GM21737 (cell line): Measurements from ENCODE around the gene CALU.
A peak's percentile ranks its signal among the peaks of the same experiment; 100 is the strongest.

Source experiments
- ATAC-seq: cut with Tn5 transposase; IDR thresholded peaks from one replicate; pipeline ENCODE4 v1.9.1; 2021; ENCODE audit warnings: mild to moderate bottlenecking, moderate library complexity; ENCODE audit not compliant: unreplicated experiment

Gene CALU

DNA sequence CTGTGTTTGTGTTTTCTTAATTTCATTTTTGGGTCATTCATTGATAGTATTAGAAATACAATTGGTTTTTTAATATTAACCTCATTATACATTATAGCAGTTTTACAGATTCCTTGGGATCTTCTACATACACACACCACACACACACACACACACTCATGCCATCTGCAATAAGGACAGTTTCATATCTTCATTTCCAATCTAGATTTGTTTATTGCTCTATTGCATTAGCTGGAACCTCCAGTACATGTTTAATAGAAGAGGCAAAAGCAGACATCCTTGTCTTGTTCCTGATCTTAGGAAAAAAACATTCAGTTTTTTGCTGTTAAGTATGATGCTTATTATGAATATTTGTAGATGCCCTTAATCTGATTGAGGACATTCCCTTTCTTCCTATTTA lies 17.8 kb upstream of the CALU start:
- ATAC-seq = no peak

- no peak for ATAC-seq
Observed at GRCh38 chr7:128724743-128725142, 14.4 kb upstream of the CALU start.

DNA sequence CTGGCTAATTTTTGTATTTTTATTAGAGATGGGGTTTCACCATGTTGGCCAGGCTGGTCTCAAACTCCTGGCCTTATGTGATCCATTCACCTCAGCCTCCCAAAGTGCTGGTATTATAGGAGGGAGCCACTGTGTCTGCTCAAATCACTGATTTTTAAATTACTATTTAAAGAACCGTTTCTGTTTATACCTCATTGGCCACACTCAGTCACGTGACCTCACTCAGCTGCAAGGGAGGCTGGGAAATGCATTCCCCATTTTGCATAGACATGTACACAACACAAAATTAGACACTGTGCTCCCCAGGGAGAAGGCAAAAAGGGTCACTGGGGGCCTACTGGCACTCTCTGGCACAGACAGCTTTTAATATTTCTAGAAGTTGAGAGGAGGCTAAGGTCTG lies 13.6 kb upstream of the CALU start:
- ATAC-seq = no peak

- ATAC-seq = no peak
Observed at GRCh38 chr7:128726059-128726736, 13.0 kb upstream of the CALU start.

DNA sequence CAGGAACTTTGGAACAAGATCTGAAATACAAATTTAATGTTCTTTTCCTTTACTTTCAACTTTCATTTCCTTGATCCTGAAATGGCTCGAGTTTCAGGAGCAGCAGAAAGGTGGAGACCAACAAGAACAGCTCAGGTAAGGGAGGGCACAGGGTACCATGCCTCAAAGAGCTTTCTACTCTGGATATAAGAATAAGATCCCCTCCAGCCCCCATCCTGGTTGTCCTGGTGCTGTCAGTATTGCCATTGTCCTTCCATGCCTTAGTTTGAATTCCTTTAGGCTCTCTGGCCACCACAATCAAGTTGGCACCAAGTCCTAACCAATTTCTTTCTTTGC lies 12.5 kb upstream of the CALU start:
- ATAC-seq = no peak

DNA sequence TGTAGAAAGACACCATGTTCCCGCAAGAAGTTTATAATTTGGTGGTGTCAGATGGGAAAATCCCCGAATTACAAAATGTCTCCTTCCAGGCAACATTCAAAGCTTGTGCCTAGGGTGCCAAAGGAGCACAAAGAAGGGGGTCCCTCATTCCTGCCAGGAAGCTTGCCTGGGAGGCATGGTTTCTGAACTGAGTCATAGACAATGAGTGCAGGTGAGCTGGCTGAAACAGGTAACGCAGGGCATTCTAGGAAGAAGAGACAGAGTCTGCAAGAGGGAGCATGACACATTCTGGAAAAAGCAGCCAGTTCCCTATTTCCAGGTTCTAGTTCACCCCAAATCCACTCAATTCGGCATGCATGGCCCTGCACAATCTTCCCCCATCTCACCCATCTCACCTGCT lies 11.9 kb upstream of the CALU start:
- ATAC-seq = no peak

DNA sequence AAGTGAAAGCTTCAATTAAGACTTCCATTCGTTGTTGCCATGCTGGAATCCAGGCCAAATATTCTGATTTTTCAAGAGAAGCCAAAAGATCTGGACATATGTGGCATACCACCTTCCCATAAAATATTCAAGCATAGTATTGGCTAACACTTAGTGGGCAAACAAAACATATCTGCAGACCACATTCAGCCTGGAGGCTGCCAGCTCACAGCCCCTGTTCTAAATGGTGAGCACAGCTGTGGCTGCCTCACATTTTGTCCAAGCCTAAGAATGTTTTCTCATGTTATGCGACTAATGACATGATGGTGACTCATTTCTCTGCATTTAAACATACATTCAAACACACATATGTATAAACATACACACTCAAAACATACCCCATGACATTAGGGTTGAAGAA lies 10.6 kb upstream of the CALU start:
- ATAC-seq = no peak

DNA sequence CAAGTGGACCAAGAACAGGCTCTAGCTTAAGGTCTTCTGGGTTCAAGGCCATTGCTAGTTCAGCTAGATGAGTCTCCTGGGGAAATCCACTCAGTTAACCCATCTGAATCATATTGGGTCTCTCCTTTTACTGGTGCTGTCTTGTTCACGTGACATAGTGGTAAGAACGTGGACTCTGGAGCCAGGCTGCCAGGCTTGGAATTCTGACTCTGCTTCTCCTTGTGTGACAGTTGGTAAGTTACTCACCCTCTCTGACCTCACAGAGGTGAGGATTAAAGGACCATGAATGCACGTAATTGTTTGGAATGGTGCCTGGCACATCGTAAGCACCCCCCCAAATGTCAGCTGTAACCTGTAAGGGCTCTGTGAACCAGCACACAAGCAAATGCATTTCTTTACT lies 9.7 kb upstream of the CALU start:
- ATAC-seq = no peak

GRCh38 chr7:128731184-128731583 lies 8.0 kb upstream of the CALU start:
- no peak for ATAC-seq

GRCh38 chr7:128732521-128733277 lies 6.5 kb upstream of the CALU start:
- ATAC-seq = no peak

DNA sequence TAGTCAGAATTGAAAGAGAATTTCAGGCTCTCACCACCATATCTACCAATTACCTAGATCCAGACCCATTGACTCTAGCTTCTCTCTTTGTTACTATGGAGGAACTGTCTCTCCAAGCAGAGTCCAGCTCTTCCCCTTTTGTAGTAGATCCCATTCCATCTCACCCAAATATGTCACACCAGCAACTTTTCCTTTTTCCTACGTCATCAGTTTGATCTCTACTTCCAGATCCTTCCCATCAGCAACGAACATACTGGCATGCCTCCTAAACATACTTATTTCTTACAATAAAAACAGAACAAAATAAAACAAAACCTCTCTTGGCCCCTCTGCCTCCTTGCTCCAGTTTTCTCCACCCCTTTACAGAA lies 5.9 kb upstream of the CALU start:
- no peak for ATAC-seq

GRCh38 chr7:128734890-128735289 lies 4.3 kb upstream of the CALU start:
- no peak for ATAC-seq

DNA sequence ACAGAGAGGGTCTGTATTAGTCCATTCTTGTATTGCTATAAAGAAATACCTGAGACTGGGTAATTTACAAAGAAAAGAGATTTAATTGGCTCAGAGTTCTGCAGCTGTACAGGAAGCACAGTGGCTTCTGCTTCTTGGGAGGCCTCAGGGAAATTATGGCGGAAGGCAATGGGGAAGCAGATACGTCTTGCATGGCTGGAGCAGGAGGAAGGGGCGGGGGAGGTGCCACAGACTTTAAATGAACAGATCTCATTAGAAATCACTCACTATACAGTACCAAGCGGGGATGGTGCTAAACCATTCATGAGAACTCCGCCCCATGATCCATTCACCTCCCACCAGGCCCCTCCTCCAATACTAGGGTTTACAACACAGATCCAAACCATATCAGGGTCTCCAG lies 3.7 kb upstream of the CALU start:
- ATAC-seq = no peak

DNA sequence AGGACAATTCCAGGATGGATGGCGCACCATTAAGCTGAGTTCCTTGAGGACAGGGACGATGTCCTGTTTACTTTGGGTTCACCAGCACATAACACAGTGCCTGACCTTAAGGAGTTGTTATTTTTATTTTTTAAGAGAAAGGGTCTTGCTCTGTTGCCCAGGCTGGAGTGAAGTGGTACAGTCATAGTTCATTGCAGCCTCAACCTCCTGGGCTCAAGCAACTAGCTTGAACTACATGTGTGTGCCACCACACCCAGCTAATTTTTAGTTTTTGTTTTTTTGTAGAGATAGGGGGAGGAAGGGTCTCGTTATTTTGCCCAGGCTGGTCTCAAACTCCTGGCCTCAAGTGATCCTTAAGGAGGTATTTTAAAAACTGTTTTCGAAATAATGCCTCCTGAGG lies 1.7 kb upstream of the CALU start:
- no peak for ATAC-seq

DNA sequence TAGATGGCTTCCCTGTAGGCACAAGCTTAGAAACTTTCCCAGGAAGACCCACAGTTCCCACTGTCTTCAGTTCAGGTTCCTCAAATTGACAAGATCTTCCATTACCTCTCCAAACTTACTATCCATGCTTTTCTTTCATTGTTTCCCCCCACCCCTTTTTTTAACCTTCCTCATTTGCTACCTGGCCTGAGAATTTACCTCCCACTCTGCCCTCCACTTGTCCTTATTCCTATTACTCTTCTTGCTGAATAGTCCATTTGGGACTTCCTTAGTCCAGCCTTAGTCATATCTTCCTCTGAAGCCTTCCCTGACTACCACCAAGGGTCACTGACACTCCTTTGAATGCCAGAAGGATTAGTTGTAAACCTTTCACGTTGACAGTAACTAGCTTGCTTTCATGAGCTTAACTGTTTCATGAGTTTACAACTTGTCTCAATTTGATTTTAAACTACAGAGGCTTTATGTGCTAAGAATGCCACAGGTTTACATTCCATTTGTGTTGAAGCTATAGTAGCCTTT lies 1.2 kb upstream of the CALU start:
- no peak for ATAC-seq

GRCh38 chr7:128738570-128739047 lies 550 bp upstream of the CALU start:
- peak; percentile 6 for ATAC-seq

DNA sequence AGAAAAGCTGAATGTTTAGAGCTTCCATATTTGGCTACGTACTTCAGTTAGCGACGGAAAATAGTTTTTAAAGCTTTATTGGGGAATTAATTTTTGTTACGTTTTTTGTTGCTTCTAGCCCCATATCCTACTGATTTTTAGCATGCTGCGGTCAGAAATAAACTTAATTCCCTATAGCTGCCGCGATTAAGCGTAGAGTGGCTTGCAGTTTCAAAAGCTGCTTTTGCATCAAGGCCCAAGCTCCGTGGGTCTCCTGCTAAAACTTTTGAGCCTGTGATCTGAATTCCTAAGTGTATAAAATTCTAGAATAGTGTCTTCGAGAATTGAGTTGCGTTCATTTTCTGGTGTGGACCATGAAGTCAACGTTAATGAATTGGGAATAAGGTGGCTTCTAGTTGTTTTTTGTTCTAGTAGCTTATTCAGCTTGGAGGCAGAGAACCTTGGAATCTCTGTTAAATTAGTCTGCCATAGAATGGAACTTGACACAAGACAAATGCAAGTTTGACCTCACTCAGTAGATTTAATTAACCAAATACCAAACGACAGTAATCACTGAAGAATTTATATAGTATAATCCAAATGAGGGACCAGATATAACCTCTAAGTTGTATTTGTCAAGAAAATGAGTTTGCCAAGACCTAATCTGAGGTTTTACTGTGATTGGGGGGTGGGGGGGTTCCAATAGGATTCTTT lies 977 bp downstream of the CALU start:
- no peak for ATAC-seq

DNA sequence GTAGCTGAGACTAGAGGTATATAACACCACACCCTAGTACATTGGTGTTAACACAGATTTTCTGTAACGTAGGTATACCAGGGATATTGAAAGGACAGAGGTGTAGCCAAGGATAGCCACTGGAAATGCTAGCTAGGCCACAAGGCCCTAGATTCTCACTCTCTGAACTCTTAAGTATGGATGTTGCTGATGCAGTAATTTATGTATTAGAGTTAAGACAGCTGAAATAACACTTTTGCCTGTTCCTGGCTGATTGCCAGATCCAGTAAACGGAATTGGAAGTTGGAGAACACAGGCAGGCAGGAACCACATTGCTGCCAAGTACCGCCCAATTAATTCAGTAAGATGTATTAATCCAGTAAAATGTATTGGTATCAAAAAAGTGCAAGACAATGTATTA lies 1.8 kb downstream of the CALU start:
- no peak for ATAC-seq

DNA sequence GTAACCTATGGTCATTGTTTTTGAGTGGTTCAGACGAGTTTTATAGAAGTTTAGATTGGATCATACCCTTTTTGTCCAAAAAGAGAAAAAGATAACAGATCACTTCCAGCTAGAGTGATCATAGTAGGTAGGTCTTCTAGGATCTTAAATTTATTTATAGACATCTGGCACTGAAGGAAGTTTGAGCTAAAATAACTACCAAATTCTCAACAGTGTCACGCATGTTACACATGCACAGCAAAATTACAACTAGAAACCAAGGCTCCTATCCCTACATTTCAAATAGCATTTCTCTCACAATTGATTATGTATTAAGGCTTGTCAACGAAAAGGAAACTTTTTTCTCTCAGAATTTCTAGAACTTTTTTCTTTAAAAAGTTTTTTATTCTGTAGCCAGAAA lies 2.3 kb downstream of the CALU start:
- no peak for ATAC-seq

DNA sequence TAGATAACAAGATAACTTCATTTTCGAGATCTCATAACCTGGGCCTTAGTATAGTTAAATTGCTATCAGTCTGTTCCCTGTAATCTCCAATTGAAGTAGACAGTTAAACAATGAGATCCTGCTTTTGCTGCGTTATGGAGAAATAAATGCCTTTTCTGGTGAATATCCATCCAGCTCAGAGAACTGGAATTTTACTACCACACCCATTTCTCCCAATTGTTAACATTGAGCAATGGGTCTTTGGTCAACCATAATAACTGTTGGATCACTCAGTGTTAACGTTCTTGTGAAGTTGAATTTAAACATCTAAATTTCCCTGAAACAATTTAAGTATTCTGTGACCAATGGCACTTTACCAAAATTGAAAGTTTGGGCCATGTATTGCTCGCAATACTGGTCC lies 3.0 kb downstream of the CALU start:
- ATAC-seq = no peak

DNA sequence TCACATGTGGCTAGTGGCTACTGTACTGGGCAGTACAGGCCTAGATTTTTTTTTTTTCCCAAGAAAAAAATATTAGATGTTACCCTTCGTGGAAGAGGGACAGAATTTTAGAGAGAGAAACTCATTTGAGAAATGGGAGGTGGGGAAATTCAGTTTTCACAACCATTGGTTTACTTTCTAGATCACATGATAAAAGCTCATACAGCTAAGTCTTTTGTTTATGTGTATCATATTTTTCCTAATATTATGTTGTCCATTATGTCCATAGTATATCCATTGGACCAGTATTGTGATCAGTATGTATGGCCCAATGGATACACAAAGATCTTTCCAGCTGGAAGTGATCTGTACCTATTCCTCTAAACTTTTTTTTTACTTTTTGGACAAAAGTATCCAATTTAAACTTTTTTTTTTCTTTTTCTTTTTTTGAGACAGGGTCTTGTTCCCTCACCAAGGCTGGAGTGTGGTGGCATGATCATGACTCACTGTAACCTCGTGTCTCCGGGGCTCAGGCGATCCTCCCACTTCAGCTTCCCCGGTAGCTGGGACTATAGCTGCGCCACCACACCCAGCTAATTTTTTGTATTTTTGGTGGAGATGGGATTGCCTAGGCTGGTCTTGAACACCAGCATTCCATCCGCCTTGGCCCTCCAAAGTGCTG lies 4.1 kb downstream of the CALU start:
- no peak for ATAC-seq
